Cerebellar nuclear complex (tissue), 1 donor: ENCODE measurements around the gene HSBP1L1.

Experiments
- DNase-seq, 2 experiments: peaks; one replicate each; lab custom pipeline; 2025; lab: John Stamatoyannopoulos, UW

HSBP1L1 gene

DNA sequence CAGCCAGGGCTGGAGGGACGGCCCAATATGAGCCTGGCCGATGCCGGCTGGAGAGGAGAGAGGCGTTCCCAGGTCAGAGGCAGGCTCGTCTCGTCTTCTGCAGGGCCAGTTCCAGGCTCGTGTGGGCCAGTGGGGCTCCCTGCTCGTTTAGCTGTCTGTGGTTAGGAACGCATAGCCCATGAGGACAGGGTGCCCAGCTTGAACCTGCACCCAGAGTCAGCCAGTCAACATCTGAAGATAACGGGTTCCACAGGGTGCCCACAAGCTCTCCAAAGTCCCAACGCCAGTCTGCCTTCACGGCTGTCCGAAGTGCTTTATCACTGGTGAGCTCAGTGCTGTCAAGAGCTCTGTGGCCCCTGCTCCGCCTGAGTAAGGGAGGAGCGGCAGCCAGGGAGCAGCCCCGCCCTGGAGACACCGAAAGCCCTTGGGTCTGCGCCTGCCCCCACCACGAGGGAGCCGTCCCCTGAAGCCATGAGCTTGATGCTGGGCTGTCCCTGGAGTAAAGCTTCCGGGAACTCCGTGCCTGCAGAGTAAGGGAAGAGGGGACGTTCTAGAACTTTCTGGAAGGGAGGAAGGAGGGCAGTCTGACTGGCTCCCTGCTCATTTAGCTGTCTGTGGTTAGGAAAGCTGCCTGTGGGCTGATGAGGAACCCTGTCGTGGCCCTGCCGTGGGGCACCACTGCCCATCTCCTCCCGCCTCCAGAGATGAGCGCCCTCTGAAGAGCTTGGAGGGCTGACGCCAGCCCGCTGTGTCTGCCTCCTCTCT, 2.7 kb upstream of the HSBP1L1 start:
- no peak for DNase-seq

- DNase-seq = no peak
These were observed 2.1 kb upstream of the HSBP1L1 start for GRCh38 chr18:79962311-79962710.

DNA sequence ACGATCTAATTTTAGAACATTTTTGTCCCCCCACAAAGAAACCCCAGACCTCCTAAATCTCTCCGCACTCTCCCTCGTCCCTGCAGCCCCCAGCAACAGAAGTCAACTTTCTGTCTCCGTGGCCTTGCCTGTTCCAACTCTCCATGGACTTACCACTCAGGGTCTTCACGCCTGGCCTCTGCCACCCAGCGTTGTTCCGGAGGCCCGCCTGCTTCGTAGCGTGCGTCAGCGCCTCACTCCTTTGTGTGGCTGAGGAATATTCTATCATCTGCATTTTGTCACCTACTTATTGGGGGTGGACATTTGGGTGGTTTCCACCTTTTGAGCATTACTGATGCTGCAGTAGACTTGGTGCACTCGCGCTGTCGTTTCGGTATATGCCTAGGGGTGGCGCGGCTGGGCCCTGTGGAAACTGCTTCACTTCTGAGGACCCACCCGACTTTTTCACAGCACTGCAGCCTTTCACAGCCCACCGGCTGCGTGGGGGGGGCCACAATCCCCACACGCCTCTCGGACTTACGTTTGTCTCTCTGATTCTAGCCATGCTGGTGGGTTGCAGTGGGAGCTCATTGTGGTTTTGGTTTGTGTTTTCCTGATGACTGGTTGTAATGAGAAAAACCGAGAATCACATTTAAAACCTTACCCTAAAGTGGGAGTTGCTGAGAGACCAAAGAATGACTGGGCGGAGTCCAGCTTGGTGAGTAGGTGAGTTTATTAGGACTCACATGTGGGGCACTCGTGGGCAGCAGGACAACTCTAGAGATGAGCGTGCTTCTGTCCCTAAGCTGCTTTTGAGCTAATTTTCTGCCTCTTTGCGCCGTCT, 1.4 kb upstream of the HSBP1L1 start:
- DNase-seq = no peak

DNA sequence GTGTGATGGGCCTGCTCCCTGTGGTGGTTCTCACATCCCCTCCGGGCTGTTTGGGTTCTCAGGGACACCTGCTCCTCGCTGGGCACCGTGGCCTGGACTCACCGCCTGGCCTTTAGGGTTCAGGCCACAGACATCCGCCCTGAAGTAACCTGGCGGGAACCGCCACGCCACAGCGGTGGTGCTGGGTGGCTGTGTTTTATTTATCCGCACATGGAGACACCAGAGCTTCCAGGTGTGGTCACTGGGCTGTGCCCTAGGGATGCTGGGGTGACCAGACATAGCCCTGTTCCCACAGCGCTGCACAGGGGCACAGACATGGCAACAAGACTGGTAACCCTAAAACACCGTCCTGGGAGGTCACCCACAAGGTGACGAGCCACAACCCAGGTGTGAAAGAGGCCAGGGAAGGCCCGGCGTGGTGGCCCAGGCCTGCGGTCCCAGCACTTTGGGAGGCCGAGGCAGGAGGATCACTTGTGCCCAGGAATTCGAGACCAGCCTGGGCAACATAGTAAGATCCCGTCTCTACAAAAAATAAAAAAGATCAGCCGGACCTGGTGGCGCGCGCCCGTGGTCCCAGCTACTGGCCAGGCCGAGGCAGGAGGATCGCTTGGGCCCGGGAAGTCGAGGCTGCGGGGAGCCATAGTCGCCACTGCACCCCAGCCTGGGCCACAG, 649 bp upstream of the HSBP1L1 start:
- no peak for DNase-seq

DNA sequence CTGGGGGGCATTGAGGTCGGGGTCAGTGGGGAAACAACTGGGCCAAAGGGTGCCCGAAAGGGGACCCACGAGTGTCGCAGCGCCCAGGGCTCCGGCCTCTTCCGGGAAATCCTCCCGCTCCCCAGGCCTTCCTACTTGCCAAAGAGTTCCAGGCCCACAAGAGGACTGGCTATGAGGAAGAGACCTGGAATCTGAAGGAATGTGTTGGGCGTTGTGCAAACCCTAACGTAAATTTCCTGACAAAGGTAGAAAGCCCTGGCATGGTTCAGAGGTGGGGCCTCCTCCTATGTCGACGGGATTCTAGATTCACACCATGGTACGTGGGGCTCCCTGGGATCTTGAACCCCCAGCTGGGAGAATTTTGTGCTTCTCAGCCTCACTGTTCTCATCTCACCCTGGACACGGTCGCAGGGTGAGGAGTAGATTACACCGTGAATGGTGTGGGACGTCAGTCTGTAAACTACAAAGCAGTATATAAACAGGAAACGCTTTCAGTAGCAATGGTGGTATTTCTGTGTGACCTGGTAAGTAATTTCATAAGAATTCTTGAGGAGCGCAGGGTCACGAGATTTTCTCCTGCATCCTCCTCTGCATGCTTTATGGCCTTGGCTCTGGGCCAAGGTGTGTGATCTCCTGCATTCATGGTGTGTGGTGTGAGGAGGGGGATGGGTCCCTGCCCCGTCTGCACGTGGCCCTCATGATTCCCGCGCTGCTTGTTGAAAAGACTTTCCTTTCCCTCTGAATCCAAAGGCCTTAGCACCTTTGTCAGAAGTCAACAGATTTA, 868 bp downstream of the HSBP1L1 start:
- no peak for DNase-seq

GRCh38 chr18:79970419-79971133, 6.1 kb downstream of the HSBP1L1 start:
- no peak for DNase-seq

GRCh38 chr18:79971211-79971952, 6.9 kb downstream of the HSBP1L1 start:
- no peak for DNase-seq

DNA sequence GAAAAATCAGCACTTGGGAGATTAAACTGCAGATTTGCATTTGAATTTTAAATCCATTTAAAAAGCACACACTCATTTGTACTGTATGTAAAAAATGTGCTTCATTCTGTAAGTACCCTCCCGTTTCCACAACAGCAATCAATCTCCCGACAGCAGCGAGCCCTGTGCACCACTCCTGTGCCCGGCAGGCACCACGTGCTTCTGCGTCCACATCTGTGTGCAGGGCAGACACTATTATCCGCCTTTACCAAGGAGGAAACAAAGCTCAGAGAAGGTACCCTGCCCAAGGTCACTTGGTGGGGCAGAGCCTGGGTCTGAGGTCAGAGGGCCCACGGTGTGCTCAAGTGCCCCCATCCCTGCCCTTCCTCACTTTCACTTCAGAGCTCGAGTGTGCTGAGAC, 7.5 kb downstream of the HSBP1L1 start:
- no peak for DNase-seq

GRCh38 chr18:79972720-79973119, 8.3 kb downstream of the HSBP1L1 start:
- no peak for DNase-seq

GRCh38 chr18:79973517-79973916, 9.1 kb downstream of the HSBP1L1 start:
- no peak for DNase-seq

- DNase-seq = no peak
These were observed 9.7 kb downstream of the HSBP1L1 start for GRCh38 chr18:79974025-79974654.

GRCh38 chr18:79975043-79975442, 10.6 kb downstream of the HSBP1L1 start:
- no peak for DNase-seq

DNA sequence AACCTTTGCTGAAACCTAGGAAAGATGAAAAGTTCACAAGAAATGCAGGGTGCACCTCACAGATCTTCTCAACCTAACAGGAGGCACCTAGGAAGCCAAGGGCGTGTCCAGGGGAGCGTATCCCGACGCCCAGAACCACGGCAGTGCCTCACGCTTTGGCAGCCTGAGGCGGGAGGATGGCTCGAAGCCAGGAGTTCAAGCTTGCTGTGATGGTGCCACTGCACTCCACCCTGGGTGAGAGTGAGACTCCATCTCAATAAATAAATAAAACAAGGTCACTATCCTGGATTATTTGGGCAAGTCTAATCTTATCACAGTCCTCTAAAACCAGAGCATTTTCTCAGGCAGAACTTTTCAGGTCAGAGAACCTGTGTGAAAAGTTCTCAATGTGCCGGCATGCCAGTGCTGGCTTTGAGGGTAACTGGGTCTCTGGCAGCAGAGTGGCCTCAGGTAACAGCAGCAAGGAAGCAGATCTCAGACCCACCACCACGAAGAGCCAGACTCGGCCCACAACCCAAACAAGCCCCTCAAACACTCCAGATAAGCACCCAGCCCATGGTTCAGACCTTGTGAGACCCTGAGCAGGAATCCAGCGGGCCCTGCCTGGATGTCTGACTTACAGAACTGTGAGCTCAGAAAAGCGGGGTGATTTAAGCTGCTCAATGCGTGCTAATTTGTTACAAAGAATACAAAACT, 11.7 kb downstream of the HSBP1L1 start:
- DNase-seq = no peak

GRCh38 chr18:79979843-79980242, 15.4 kb downstream of the HSBP1L1 start:
- no peak for DNase-seq

DNA sequence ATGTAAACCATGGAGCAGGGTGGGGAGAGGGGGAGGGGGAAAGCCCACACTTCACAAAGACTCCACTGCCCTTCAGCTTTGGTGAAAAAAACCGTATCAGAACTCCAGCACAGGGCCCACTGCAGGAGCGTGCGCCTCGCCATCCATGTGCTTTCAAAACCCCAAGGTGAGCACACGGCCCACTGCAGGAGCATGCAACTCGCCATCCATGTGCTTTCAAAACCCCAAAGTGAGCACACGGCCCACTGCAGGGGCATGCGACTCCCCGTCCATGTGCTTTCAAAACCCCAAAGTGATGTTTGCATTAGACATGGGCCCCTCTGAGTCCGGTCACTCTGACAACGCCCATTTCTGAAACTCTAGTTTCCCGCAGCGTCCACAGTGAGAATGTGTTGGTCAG, 16.1 kb downstream of the HSBP1L1 start:
- no peak for DNase-seq

DNA sequence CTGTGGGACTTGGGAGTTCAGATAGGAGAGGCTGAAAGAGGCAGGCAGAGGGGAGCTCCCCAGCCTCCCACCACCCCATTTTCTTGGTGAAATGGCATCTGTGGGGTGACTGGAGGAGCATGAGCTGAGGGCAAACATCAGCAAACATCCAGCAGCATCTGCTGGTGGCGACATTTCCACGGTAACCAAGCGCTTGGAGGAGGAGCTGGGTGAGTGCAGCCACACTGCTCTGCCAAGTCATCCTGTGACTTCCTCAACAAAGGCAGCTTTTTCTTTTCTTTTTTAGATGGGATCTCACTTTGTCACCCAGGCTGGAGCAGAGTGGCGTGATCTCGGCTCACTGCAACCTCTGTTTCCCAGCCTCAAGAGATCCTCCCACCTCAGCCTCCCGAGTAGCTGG, 18.3 kb downstream of the HSBP1L1 start:
- no peak for DNase-seq

GRCh38 chr18:79983253-79983652, 18.8 kb downstream of the HSBP1L1 start:
- DNase-seq = no peak

- no peak for DNase-seq
These were observed 19.4 kb downstream of the HSBP1L1 start for GRCh38 chr18:79983793-79984192.

- DNase-seq = no peak
These were observed 20.7 kb downstream of the HSBP1L1 start for GRCh38 chr18:79985172-79985571.

DNA sequence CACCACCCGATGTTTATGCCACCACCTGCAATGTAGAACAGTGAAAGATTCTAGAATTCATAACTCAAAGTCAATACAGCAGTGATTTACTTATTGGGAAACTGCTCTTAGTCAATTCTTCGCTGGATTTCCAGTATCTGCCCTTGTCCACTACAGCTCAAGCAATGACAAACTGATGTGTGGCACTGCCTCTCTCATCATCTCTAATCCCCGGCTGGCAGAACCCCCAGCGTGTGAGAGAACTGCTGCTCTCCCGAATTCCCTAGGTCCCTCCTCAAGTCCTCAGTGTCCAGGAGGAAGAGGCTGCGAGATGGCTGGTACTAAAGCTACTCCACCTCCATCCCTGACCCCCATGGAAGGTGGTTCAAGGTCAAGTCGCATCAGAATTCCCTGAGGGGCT, 22.3 kb downstream of the HSBP1L1 start:
- DNase-seq = no peak
